CD4-positive, alpha-beta T cell (primary cell): Measurements from ENCODE around the gene ARHGEF3. TPM values are rescaled to one million over a fixed set of nuclear protein-coding genes. Genes with fewer than 3 reads are reported as not detected.

Experiments used
- ATAC-seq: fragments of 200-7000 bp; cut with Tn5 transposase; one replicate; pipeline ENCODE4 v1.10.0; 2022; ENCODE audit warnings: mild to moderate bottlenecking; ENCODE audit not compliant: poor library complexity
- CTCF ChIA-PET: fragments of 350-600 bp; sonication (Branson Sonifier 250); formaldehyde crosslinking; loops from one replicate; lab custom pipeline; 2021; ENCODE audit warnings: antibody characterized with exemption, inconsistent platforms; lab: Charles Lee
- POLR2A ChIA-PET: fragments of 350-600 bp; sonication (Branson Sonifier 250); formaldehyde crosslinking; loops from one replicate; lab custom pipeline; 2021; ENCODE audit warnings: antibody characterized with exemption, inconsistent platforms; lab: Charles Lee
- DNase-seq, 14 experiments: peaks; one replicate each; pipeline ENCODE4 v3.0.0-alpha.2; 2013 to 2020; ENCODE audit warnings: mixed read lengths in 2 of 14
- H3K27ac ChIP-seq, 2 donors: one replicate each; pipeline versions ENCODE4 v1.5.1 to v1.7.0; 2013; ENCODE audit warnings: low read length in 2 of 2, low read depth in 1 of 2, mild to moderate bottlenecking in 1 of 2
- H3K27me3 ChIP-seq, 2 experiments: 1 replicate in 1 of 2; 2 replicates in 1 of 2; pipeline versions ENCODE4 v1.6.1 to v1.7.0; 2013; ENCODE audit warnings: low read length in 2 of 2, control low read depth in 1 of 2, mild to moderate bottlenecking in 1 of 2, moderate library complexity in 1 of 2; ENCODE audit not compliant: insufficient read depth in 2 of 2, control insufficient read depth in 1 of 2
- H3K36me3 ChIP-seq: one replicate; pipeline ENCODE4 v1.6.1; 2013; ENCODE audit warnings: low read length, control low read depth; ENCODE audit not compliant: insufficient read depth
- H3K4me1 ChIP-seq: one replicate; pipeline ENCODE4 v1.6.1; 2013; ENCODE audit warnings: low read length, control low read depth; ENCODE audit not compliant: insufficient read depth
- H3K4me3 ChIP-seq: one replicate; pipeline ENCODE4 v1.5.1; 2013; ENCODE audit warnings: mild to moderate bottlenecking, low read length, moderate library complexity
- H3K9me3 ChIP-seq, 2 experiments: 1 replicate in 1 of 2; 2 replicates in 1 of 2; pipeline versions ENCODE4 v1.6.1 to v1.7.0; 2013; ENCODE audit warnings: low read length in 2 of 2, mild to moderate bottlenecking in 2 of 2, control low read depth in 1 of 2, moderate library complexity in 1 of 2; ENCODE audit not compliant: control insufficient read depth in 1 of 2, insufficient read depth in 1 of 2
- H3K27ac Mint-ChIP-seq: one replicate; pipeline ENCODE4 v1.8.0; 2020; ENCODE audit warnings: mixed read lengths
- H3K27me3 Mint-ChIP-seq: one replicate; pipeline ENCODE4 v1.8.0; 2021; ENCODE audit warnings: mixed read lengths
- H3K36me3 Mint-ChIP-seq: one replicate; pipeline ENCODE4 v1.8.0; 2021; ENCODE audit warnings: low read depth, mixed read lengths
- H3K4me1 Mint-ChIP-seq: one replicate; pipeline ENCODE4 v1.8.0; 2021; ENCODE audit warnings: low read depth, mixed read lengths
- H3K4me3 Mint-ChIP-seq: one replicate; pipeline ENCODE4 v1.8.0; 2020; ENCODE audit warnings: mild to moderate bottlenecking, mixed read lengths
- H3K9me3 Mint-ChIP-seq: one replicate; pipeline ENCODE4 v1.8.0; 2020; ENCODE audit warnings: mixed read lengths
- CTCF ChIP-seq: fragments of 200-600 bp; IDR thresholded peaks from one replicate; pipeline ENCODE4 v1.8.0; 2022; ENCODE audit warnings: antibody characterized with exemption, mild to moderate bottlenecking
- intact Hi-C, 2 experiments: fragments of 100-400 bp; cut with DNase I in 1 of 2; cut with micrococcal nuclease in 1 of 2; formaldehyde crosslinking; loops; one replicate each; pipeline versions ENCODE4 v1.15.1 to v1.9.0; 2023 to 2025; cut with DNase I, micrococcal nuclease
- total RNA-seq, 174 experiments: library from RNA in 2 of 174; stranded (reverse) in 2 of 174; gene quantifications; one replicate each; pipeline ENCODE4 v1.2.3 and lab custom pipeline; 2021 to 2026

ARHGEF3 gene
- total RNA-seq, 2 experiments from 2014 or later, result 46.4 to 46.6 TPM

GRCh38 chr3:56813653-56813960, 11.9 kb upstream of the ARHGEF3 start:
- no peak overlapping the region for H3K4me3 ChIP-seq
- DNase-seq, result peak in 2 of 14 experiments; percentile 29 to 62
- H3K36me3 Mint-ChIP-seq, result no peaks in the 10 kb centered on the region
- H3K4me3 Mint-ChIP-seq, result peak overlapping the region; percentile 70
- CTCF ChIA-PET, result interaction anchor here (0.9 kb wide), 1 partner anchor 12 kb away, joined by 3 read pairs; the partner anchor contains the start of gene ARHGEF3
- H3K4me1 ChIP-seq, result peaks cover 51% of the 10 kb centered on the region
- no peaks in the 10 kb centered on the region for H3K36me3 ChIP-seq
- no peaks in the 10 kb centered on the region for H3K9me3 Mint-ChIP-seq
- peak overlapping the region in 1 of 2 donors; percentile 69 for H3K27ac ChIP-seq
- no peaks in the 10 kb centered on the region for H3K9me3 ChIP-seq
- peak overlapping the region; percentile 80 for H3K27ac Mint-ChIP-seq
- POLR2A ChIA-PET, result interaction anchor here (1.0 to 5.2 kb wide), 7 partner anchors 10 to 131 kb away, joined by 3 to 47 read pairs (median 5); partner anchors contain the start of genes ARHGEF3 and TASOR
- TF ChIP-seq CTCF, result no peak
- intact Hi-C loops, result loop anchor here in 1 of 2 experiments (10.0 kb wide), 1 partner anchor 51 kb away; no protein-coding TSS in a partner anchor
- no peak for ATAC-seq
- H3K27me3 ChIP-seq, result no peaks in the 10 kb centered on the region
- H3K27me3 Mint-ChIP-seq, result no peaks in the 10 kb centered on the region
- H3K4me1 Mint-ChIP-seq, result peaks cover 90% of the 10 kb centered on the region

GRCh38 chr3:56812754-56813652, 11.3 kb upstream of the ARHGEF3 start:
- intact Hi-C loops, result loop anchor here in 1 of 2 experiments (10.0 kb wide), 1 partner anchor 52 kb away; no protein-coding TSS in a partner anchor
- ChIA-PET CTCF (interaction anchor here (0.9 to 2.1 kb wide), 3 partner anchors 11 to 183 kb away, joined by 3 to 11 read pairs (median 5); partner anchors contain the start of gene ARHGEF3), POLR2A (interaction anchor here (0.5 to 5.2 kb wide), 8 partner anchors 11 to 130 kb away, joined by 3 to 47 read pairs (median 4); partner anchors contain the start of genes ARHGEF3 and TASOR)
- TF ChIP-seq CTCF, result no peak
- Mint-ChIP-seq H3K9me3 (no peaks in the 10 kb centered on the region), H3K27me3 (no peaks in the 10 kb centered on the region), H3K4me1 (peaks cover 84% of the 10 kb centered on the region), H3K36me3 (no peaks in the 10 kb centered on the region), H3K27ac (peak overlapping the region; percentile 80), H3K4me3 (peak overlapping the region; percentile 70)
- Histone ChIP-seq H3K9me3 (no peaks in the 10 kb centered on the region), H3K4me1 (peaks cover 48% of the 10 kb centered on the region), H3K27me3 (no peaks in the 10 kb centered on the region), H3K4me3 (no peak overlapping the region), H3K27ac (peak overlapping the region; percentile 3 to 69), H3K36me3 (no peaks in the 10 kb centered on the region)
- ATAC-seq, result no peak
- DNase-seq, result no peak

- Mint-ChIP-seq H3K27me3 (no peaks in the 10 kb centered on the region), H3K36me3 (no peaks in the 10 kb centered on the region), H3K4me1 (peaks cover 79% of the 10 kb centered on the region), H3K27ac (peak overlapping the region; percentile 80), H3K9me3 (no peaks in the 10 kb centered on the region), H3K4me3 (peak overlapping the region; percentile 51)
- Histone ChIP-seq H3K36me3 (no peaks in the 10 kb centered on the region), H3K4me1 (peaks cover 42% of the 10 kb centered on the region), H3K27me3 (no peaks in the 10 kb centered on the region), H3K4me3 (no peak overlapping the region), H3K9me3 (no peaks in the 10 kb centered on the region), H3K27ac (peak overlapping the region in 1 of 2 donors; percentile 69)
- ChIA-PET POLR2A (interaction anchor here (2.6 to 5.2 kb wide), 3 partner anchors 11 to 105 kb away, joined by 6 to 47 read pairs (median 14); partner anchors contain the start of gene ARHGEF3), CTCF (interaction anchor here (1.3 to 2.1 kb wide), 3 partner anchors 12 to 184 kb away, joined by 3 to 11 read pairs (median 5); no protein-coding TSS in a partner anchor)
- no peak for DNase-seq
- ATAC-seq, result no peak
- no peak for TF ChIP-seq CTCF
- intact Hi-C loops, result loop anchor here in 1 of 2 experiments (10.0 kb wide), 1 partner anchor 53 kb away; no protein-coding TSS in a partner anchor
Measured at GRCh38 chr3:56811546-56812202, 9.9 kb upstream of the ARHGEF3 start.
